H1 (cell line): ENCODE data around the gene HK2. TPM values are rescaled to one million over a fixed set of nuclear protein-coding genes. Genes with fewer than 3 reads are reported as not detected.

Source experiments
- CTCF ChIA-PET: fragments of 300-600 bp; sonication (Branson Sonifier 250); formaldehyde crosslinking; loops from one replicate; lab custom pipeline; 2021; ENCODE audit not compliant: partially characterized antibody; lab: Charles Lee
- POLR2A ChIA-PET: fragments of 300-600 bp; sonication (Branson Sonifier 250); formaldehyde crosslinking; loops from one replicate; lab custom pipeline; 2021; ENCODE audit warnings: inconsistent platforms; ENCODE audit not compliant: partially characterized antibody; lab: Charles Lee
- DNase-seq, 2 experiments: peaks; one replicate each; pipeline versions ENCODE4 v3.0.0 to v3.0.0-alpha.2; 2010 to 2022; ENCODE audit warnings: low spot score in 2 of 2, low read depth in 1 of 2, mixed read lengths in 1 of 2
- FAIRE-seq: peaks from 2 replicates; lab custom pipeline; 2011; peaks lifted over from hg19 to GRCh38; lab: Jason Lieb, UNC
- H2AFZ ChIP-seq: 2 replicates; pipeline ENCODE4 v1.8.1; 2012; ENCODE audit warnings: low read length, inconsistent platforms
- H2AK5ac ChIP-seq: 2 replicates; pipeline ENCODE4 v1.6.1; 2013; ENCODE audit warnings: low read depth, low read length
- H2BK120ac ChIP-seq: replicated peaks from 2 replicates; pipeline ENCODE3; 2013; ENCODE audit warnings: low read depth, low read length, inconsistent platforms
- H2BK12ac ChIP-seq: 2 replicates; pipeline ENCODE4 v1.6.1; 2013; ENCODE audit warnings: low read depth, low read length
- H2BK15ac ChIP-seq: 2 replicates; pipeline ENCODE4 v1.6.1; 2013; ENCODE audit warnings: low read length
- H2BK20ac ChIP-seq: 2 replicates; pipeline ENCODE4 v1.6.1; 2013; ENCODE audit warnings: low read length
- H2BK5ac ChIP-seq: 2 replicates; pipeline ENCODE4 v1.6.1; 2013; ENCODE audit warnings: low read depth, low read length
- H3K14ac ChIP-seq: 2 replicates; pipeline ENCODE4 v1.6.1; 2013; ENCODE audit warnings: inconsistent platforms; ENCODE audit not compliant: insufficient read length
- H3K18ac ChIP-seq: 2 replicates; pipeline ENCODE4 v1.6.1; 2013; ENCODE audit warnings: low read length; ENCODE audit errors: extremely low read depth
- H3K23ac ChIP-seq: 2 replicates; pipeline ENCODE4 v1.6.1; 2013; ENCODE audit warnings: inconsistent platforms; ENCODE audit not compliant: insufficient read length
- H3K23me2 ChIP-seq: 2 replicates; pipeline ENCODE4 v1.6.1; 2013; ENCODE audit warnings: low read depth, low read length
- H3K27ac ChIP-seq: 2 replicates; pipeline ENCODE4 v1.6.1; 2011; ENCODE audit warnings: low read depth, low read length, inconsistent platforms
- H3K27me3 ChIP-seq, 4 experiments: replicated peaks in 1 of 4; 1 replicate in 1 of 4; 2 replicates in 3 of 4; pipeline versions ENCODE4 v1.6.1 to v1.8.1; 2011 to 2013; ENCODE audit warnings: low read length in 3 of 4, mild to moderate bottlenecking in 3 of 4, inconsistent platforms in 2 of 4, mixed read lengths in 2 of 4, moderate library complexity in 1 of 4; ENCODE audit not compliant: control insufficient read depth in 3 of 4, insufficient read depth in 3 of 4; ENCODE audit errors: extremely low read depth in 1 of 4
- H3K36me3 ChIP-seq, 4 experiments: 2 replicates each; pipeline versions ENCODE4 v1.6.1 to v1.8.1; 2011 to 2013; ENCODE audit warnings: mild to moderate bottlenecking in 4 of 4, low read length in 3 of 4, moderate library complexity in 2 of 4, control low read depth in 1 of 4, inconsistent platforms in 1 of 4; ENCODE audit not compliant: insufficient read depth in 4 of 4, control insufficient read depth in 2 of 4
- H3K4ac ChIP-seq: replicated peaks from 2 replicates; pipeline ENCODE3; 2013; ENCODE audit warnings: low read length, low read depth, mixed read lengths, inconsistent platforms; ENCODE audit not compliant: insufficient read length
- H3K4me1 ChIP-seq, 4 experiments: replicated peaks in 1 of 4; 1 replicate in 1 of 4; 2 replicates in 3 of 4; pipeline versions ENCODE4 v1.6.1 to v1.8.1; 2011 to 2013; ENCODE audit warnings: low read length in 3 of 4, inconsistent platforms in 2 of 4, mixed read lengths in 1 of 4; ENCODE audit not compliant: insufficient read depth in 4 of 4, control insufficient read depth in 3 of 4
- H3K4me2 ChIP-seq, 2 experiments: 2 replicates each; pipeline versions ENCODE4 v1.6.1 to v1.8.1; 2011 to 2013; ENCODE audit warnings: low read depth in 2 of 2, low read length in 2 of 2, control low read depth in 1 of 2, inconsistent platforms in 1 of 2, mild to moderate bottlenecking in 1 of 2; ENCODE audit not compliant: insufficient read depth in 1 of 2
- H3K4me3 ChIP-seq, 4 experiments: fragments of 200-600, 300-600 bp in 1 of 4; sonication (generic), shearing (Covaris generic), sonication (Bioruptor Twin) in 1 of 4; 2 replicates each; pipeline versions ENCODE4 v1.5.1 to v1.8.1; 2011 to 2016; ENCODE audit warnings: low read length in 4 of 4, low read depth in 3 of 4, control low read depth in 2 of 4, inconsistent platforms in 2 of 4, mild to moderate bottlenecking in 2 of 4, mixed read lengths in 1 of 4, moderate library complexity in 1 of 4; ENCODE audit not compliant: insufficient read depth in 2 of 4; ENCODE audit errors: extremely low read depth in 1 of 4
- H3K56ac ChIP-seq: replicated peaks from 2 replicates; pipeline ENCODE3; 2013; ENCODE audit warnings: low read depth, mild to moderate bottlenecking, mixed read lengths, low read length, inconsistent platforms; ENCODE audit not compliant: insufficient read length
- H3K79me1 ChIP-seq: 2 replicates; pipeline ENCODE4 v1.6.1; 2013; ENCODE audit warnings: low read depth, low read length, control low read depth
- H3K79me2 ChIP-seq, 2 experiments: 2 replicates each; pipeline versions ENCODE4 v1.6.1 to v1.8.1; 2012 to 2013; ENCODE audit warnings: low read length in 2 of 2, mild to moderate bottlenecking in 2 of 2, inconsistent platforms in 1 of 2; ENCODE audit not compliant: insufficient read depth in 2 of 2, control insufficient read depth in 1 of 2
- H3K9ac ChIP-seq, 4 experiments: replicated peaks in 1 of 4; 1 replicate in 1 of 4; 2 replicates in 3 of 4; pipeline versions ENCODE4 v1.6.1 to v1.8.1; 2011 to 2013; ENCODE audit warnings: low read depth in 3 of 4, low read length in 3 of 4, control low read depth in 2 of 4, mild to moderate bottlenecking in 2 of 4, moderate library complexity in 2 of 4, inconsistent platforms in 1 of 4; ENCODE audit errors: extremely low read depth in 1 of 4
- H3K9me3 ChIP-seq, 2 experiments: 2 replicates each; pipeline versions ENCODE4 v1.6.1 to v1.8.1; 2012 to 2013; ENCODE audit warnings: mild to moderate bottlenecking in 2 of 2, moderate library complexity in 2 of 2, control low read depth in 1 of 2, inconsistent platforms in 1 of 2, low read depth in 1 of 2, low read length in 1 of 2, mixed read lengths in 1 of 2; ENCODE audit not compliant: insufficient read depth in 2 of 2
- H4K20me1 ChIP-seq, 2 experiments: replicated peaks in 1 of 2; 2 replicates each; pipeline versions ENCODE3 to v1.8.1; 2011 to 2013; ENCODE audit warnings: inconsistent platforms in 2 of 2, low read length in 2 of 2, mild to moderate bottlenecking in 1 of 2; ENCODE audit not compliant: insufficient read depth in 2 of 2, control insufficient read depth in 1 of 2
- H4K5ac ChIP-seq: 2 replicates; pipeline ENCODE4 v1.6.1; 2013; ENCODE audit warnings: low read length, low read depth, mixed read lengths, inconsistent platforms; ENCODE audit not compliant: insufficient read length
- H4K8ac ChIP-seq: 2 replicates; pipeline ENCODE4 v1.8.0; 2013; ENCODE audit warnings: mild to moderate bottlenecking, moderate library complexity, low read length, inconsistent platforms; ENCODE audit not compliant: insufficient read depth; ENCODE audit errors: extremely low read depth
- H4K91ac ChIP-seq: replicated peaks from 2 replicates; pipeline ENCODE3; 2013; ENCODE audit warnings: low read length, mixed read lengths, inconsistent platforms; ENCODE audit not compliant: insufficient read length
- JUND ChIP-seq: IDR thresholded peaks from 2 replicates; pipeline ENCODE4 v1.6.1; 2011; ENCODE audit warnings: mild to moderate bottlenecking, improper control_type of control experiment, low read length
- WGBS, 2 experiments: shearing (Covaris generic) in 1 of 2; methylation state at CpG; one replicate each; pipeline versions ENCODE4 v1.1.6 to v1.1.7; 2013 to 2015; ENCODE audit warnings: low lambda C conversion rate in 2 of 2, mixed read lengths in 2 of 2, inconsistent platforms in 1 of 2, low coverage in 1 of 2, missing lambda C conversion rate in 1 of 2; ENCODE audit not compliant: insufficient replicate concordance in 2 of 2, insufficient coverage in 1 of 2, insufficient read length in 1 of 2; ENCODE audit errors: extremely low coverage in 1 of 2, missing lambda C conversion rate in 1 of 2; 5-methylcytosine and 5-hydroxymethylcytosine counted together
- polyA plus RNA-seq, 7 experiments: library from polyadenylated mRNA; depleted of rRNA in 3 of 7; stranded (reverse) in 5 of 7; unstranded in 2 of 7; fragments of >200 nt in 5 of 7; fragments of 200-250 nt in 2 of 7; gene quantifications; 1 replicate in 5 of 7; 2 replicates in 1 of 7; 4 replicates in 1 of 7; pipeline versions ENCODE4 v1.2.1 to v1.2.3, GENCODE V29; 2011 to 2013; ENCODE audit warnings: missing spikeins in 2 of 7, mixed read lengths in 2 of 7
- total RNA-seq: library from RNA; stranded (reverse); fragmentation: NEBNext Ultra II Directional; extraction: Animal tissue kit (Norgen Biotek cat#: 25700); gene quantifications from 2 replicates; pipeline ENCODE4 v1.2.1, GENCODE V29; 2021
- TF ChIP-seq, protein P1 (sequence below): IDR thresholded peaks from 2 replicates; pipeline ENCODE4 v1.6.1; 2012; ENCODE audit warnings: inconsistent platforms

HK2 gene
- total and polyA plus RNA-seq, 2 of the 8 experiments (the other 6 are each of a cell fraction or from before 2014, with no cell fraction given): 22.1 to 61.9 TPM

DNA sequence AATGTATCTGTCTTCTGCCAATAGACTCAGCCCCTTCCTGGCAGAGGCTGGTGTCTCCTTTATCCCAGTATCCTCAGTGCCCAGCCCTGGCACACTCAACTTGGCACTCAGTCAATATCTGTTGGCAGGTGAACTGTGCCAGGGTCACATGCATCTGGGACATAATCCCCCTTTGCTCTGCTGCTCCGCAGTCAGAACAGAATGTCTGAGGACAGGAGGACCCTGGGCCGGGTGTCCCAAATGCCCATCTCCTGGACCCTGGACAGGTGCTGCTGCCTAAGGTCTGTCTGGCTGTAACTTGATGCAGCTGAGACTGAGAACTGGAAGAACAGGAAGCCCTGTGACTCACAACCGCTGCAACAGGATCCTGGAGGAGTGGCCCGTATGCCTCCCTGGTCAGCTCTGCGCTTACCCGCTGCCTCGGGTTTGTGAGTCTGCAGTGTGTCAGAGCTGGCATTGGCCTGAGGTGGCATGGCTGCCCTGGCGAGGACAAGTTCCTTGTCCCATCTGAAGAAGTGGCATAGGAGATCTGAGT lies 11.4 kb downstream of the HK2 start:
- FAIRE-seq: no peak
- Histone ChIP-seq H4K20me1 (peaks cover 21 to 23% of the 10 kb centered on the region in 2 experiments), H4K91ac (no peak overlapping the region), H3K79me1 (peaks cover 17% of the 10 kb centered on the region), H3K23me2 (no peaks in the 10 kb centered on the region; the same call in 1 of the 2 replicates), H2BK12ac (no peak overlapping the region; the same call in 1 of the 2 replicates), H2BK15ac (no peak overlapping the region), H3K23ac (no peak overlapping the region), H3K18ac (no peak overlapping the region; the same call in 1 of the 2 replicates), H3K27ac (no peak overlapping the region), H3K4me3 (no peak overlapping the region), H3K4ac (no peak overlapping the region), H4K8ac (peak overlapping the region; percentile 15; the same call in 1 of the 2 replicates), H2AFZ (no peak overlapping the region), H3K36me3 (no peaks in the 10 kb centered on the region; a peak in 1 of 8 replicates), H4K5ac (no peak overlapping the region), H3K79me2 (peaks cover 39 to 98% of the 10 kb centered on the region in 2 experiments), H3K4me1 (peaks cover 9 to 56% (median 31%) of the 10 kb centered on the region in 4 experiments), H3K14ac (no peak overlapping the region), H2BK20ac (no peak overlapping the region), H2BK120ac (no peak overlapping the region), H2BK5ac (peak overlapping the region; percentile 26; the same call in 1 of the 2 replicates), H3K9ac (no peak overlapping the region), H3K9me3 (no peaks in the 10 kb centered on the region), H3K56ac (no peak overlapping the region), H3K27me3 (no peaks in the 10 kb centered on the region), H3K4me2 (peak overlapping the region in 1 of 2 experiments; percentile 33; a peak in 1 of 4 replicates), H2AK5ac (no peak overlapping the region)
- 0 out of 2 replicates have a peak, but pooled peaks have one; percentile 23 for TF ChIP-seq JUND
- TF ChIP-seq, protein P1, sequence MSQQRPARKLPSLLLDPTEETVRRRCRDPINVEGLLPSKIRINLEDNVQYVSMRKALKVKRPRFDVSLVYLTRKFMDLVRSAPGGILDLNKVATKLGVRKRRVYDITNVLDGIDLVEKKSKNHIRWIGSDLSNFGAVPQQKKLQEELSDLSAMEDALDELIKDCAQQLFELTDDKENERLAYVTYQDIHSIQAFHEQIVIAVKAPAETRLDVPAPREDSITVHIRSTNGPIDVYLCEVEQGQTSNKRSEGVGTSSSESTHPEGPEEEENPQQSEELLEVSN: no peak
- ChIA-PET CTCF (interaction anchor here (1.0 to 1.2 kb wide), 2 partner anchors 8 to 31 kb away, joined by 3 to 7 read pairs; no protein-coding TSS in a partner anchor), POLR2A (interaction anchor here (4.0 kb wide), 1 partner anchor 11 kb away, joined by 29 read pairs; the partner anchor contains the start of gene HK2)
- 66% methylated on average over 8 of the region's 8 CpGs; no CpG with 5 or more reads in 1 of the 2 experiments for whole genome bisulfite sequencing, 2 experiments
- DNase-seq: peak in 1 of 2 experiments; percentile 56
